Hematopoietic multipotent progenitor cell treated with erythropoietin and hydrocortisone succinate and interleukin-3 and kit ligand, for 15 days (in vitro differentiated cells): ENCODE measurements around the gene MIF4GD.
"Not testable (repeated sequence)": the region's sequence is repeated elsewhere in the genome, so short reads cannot be mapped to it uniquely, and the experiment has no call there.

Experiments
- DNase-seq: peaks from one replicate; pipeline ENCODE4 v3.0.0-alpha.2; 2015; ENCODE audit warnings: low spot score

The MIF4GD gene

DNA sequence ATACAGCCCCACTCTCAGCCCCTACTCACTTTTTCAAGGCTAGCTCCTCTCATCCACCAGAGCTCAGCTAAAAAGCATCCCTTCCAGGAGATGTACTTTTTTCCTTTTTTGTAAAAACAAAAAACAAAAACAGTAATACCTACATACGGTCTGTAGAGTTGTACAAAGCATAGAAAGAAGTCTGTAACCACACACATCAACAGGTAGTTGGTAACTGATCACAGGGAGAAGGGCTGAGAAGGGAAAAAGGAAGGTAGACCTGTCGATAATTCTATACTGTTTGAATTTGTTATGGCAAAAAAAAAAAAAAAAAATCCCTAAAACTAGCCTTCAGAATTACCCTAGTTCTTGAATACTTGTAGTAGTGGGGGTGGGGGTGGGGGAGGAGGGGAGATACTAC, 17.3 kb upstream of the MIF4GD start:
- DNase-seq = no peak

DNA sequence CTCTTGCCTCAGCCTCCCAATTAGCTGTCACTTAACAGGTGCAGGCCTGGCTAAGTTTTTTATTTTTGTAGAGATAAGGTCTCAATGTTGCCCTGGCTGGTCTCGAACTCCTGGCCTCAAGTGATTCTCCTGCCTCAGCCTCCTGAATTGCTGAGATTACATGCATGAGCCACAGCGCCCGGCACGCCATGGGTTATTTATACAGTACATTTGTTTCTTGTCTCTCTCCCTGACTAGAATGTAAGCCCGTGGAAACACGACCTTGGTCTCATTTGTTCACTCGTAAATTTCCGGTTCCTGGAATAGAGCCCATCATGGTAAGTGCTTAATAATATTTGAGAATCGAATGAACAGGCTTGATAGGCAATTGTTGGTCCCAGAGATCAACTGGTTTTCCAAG, 16.2 kb upstream of the MIF4GD start:
- DNase-seq = no peak

DNA sequence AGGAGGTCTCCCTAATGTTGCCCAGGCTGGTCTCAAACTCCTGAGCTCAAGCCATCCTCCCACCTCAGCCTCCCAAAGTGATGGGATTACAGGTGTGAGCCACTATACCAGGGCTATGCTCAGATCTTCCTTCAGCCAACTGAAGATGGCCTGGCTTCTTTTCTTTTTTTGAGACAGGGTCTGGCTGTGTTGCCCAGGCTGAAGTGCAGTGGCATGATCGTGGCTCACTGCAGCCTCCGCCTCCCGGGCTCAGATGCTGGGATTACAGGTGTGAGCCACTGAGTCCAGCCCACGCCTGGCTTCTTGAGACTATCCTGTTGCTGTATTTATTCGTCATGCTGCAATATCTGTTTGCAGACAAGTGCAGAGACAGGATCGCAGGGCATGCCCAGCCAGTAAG, 14.1 kb upstream of the MIF4GD start:
- DNase-seq = no peak

DNA sequence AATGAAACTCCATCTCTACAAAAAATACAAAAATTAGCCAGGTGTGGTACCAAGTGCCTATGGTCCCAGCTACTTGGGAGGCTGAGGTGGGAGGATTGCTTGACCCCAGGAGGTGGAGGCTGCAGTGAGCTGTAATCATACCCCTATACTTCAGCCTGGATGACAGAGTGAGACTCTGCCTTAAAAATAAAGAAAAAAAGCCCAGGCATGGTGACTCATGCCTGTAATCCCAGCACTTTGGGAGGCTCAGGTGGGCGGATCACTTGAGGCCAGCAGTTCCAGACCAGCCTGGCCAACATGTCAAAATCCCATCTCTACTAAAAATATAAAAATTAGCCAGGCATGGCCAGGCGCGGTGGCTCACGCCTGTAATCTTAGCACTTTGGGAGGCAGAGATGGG, 9.2 kb upstream of the MIF4GD start:
- not testable (repeated sequence) for DNase-seq

DNA sequence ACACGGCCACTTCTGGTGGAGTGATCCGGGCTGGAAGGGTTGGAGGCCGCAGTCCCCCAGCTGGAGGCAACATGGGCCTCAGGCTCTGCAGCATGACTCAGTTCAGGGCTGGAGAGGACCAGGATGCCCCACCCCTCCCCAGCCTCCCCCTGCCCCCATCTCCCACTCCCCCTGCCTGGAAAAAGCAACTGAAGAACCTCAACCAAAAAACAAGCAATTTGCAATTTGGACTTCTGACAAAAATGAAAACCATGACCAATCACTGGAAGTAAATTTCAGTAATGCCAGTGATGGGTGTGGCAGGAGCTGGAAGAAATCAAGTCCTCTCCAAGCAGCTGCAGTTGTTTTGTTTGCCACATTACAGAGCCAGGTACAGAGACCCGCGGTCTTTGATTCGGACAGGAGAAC, 6.6 kb upstream of the MIF4GD start:
- no peak for DNase-seq

DNA sequence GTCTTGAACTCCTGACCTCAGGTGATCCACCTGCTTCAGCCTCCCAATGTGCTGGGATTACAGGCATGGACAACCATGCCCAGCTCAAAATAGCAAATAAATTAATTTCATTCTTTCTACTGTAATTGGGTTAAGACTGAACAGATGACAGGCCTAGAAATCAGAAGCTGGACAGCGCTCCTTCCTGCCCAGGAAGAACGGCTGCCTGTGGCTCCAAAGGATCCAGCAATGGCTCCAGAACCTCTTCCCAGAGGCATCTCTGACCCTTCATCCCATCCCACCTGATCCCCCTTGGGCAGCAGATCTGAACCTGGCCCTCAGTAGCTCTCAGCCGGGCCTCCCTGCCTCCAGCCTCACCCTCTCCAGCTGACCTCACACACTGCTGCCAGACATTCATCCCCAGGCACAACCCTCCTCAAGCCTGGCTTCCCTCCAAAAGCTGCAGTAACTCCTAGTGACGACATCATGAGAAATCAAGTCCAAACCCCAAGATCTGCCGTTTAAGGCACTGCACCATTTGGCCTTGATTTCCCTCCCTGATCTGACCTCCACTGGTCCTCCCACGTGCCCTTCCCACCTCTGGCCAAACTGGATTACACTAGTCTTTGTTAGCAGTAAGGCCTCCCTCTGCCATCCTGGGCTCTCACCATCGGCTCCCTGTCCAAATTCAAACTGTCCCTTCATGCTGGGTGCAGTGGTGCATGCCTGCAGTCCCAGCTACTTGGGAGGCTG, 3.1 kb upstream of the MIF4GD start:
- no peak for DNase-seq

DNA sequence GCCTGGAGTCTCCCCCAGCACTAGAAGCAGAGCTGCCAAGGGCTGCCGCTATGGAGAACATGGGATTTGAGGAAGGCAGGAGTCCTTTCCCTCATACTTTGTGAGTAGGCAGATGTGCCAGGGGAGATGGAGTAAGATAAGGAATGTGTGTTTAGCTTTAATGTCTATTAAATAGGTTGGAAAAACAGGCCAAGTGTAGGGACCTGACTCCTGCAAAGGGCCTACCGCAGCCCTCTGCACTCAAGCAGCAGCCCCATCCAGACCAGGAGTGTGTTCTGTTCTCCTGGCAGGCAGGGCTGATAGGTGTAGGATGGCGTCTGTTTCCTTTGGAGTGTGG, 1.8 kb upstream of the MIF4GD start:
- DNase-seq = no peak

DNA sequence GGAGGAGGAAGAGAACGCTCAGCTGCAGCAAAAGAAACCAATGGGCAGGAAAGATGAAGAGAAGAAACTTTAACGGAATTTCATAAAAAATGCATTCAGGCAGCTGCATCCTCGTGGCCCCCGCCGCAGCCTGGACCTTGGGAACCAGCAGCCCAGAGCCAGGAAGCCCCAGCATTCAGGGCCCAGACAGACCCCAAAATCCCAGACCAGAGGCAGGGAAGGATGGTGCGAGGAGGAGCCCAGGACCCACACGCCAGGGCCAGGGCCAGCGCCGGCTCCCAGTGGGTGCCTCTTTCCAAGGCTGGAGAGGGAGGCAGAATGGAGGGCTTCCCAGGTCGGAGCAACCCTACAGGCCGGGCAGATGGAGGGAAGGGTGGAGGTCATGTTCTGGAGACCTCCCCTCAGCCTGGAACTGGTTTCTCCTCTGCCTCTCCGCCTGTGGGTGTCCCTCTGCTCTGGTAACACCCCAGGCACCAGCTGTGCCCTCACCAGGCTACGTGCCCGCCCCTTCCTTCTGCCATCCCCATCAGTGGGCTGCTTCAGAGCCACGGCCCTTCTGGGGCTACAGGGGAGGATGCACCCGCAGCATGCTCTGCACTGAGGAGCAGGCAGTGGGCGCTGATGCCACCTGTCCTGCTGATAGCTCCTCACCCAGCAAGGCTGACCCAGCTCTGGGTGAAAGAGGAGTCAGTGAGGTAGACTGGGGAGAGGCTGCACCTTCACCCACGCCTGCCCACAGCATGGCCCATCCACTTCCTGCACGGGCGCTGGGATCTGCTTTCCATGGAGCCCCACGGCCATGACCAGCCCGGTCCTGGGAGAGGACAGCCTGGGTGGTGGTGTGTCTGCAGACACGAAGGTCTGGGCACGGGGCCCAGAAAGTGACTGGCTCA, 1.2 kb upstream of the MIF4GD start:
- no peak for DNase-seq

DNA sequence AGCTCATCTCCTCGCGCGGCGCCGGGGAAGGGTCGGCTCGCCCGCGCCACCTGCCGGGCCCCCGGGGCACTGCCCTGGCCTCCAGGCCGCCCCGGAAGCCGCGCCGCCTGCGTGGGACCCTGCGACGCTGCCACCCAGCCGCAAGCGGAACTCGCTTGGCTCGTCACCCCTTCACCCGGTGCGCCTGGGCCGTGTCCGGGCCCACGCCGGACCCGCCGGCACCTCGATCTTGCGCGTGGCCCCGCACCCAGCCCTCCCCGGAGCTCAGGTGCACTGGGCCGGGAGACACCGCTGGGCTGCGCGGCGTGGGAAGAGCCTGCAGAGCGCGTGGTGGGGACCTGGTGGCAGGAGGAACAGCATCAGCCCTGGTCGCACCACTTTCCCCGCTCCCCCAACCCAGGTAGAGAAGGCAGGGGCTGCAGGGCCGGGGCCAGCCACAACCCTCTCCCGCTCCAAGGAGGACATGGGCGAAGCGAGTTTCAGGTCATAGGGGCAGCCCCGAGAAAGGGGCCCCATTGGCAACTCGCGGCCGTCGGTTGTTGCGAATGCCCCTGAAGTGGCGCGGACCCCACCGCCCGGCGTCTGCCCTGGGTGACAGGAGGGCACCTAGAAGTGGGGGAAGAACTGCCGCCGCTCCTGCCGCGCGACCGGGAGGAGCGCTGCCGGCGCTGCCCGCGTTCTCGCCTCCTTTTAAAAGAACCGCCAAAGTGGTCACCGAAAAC, 363 bp upstream of the MIF4GD start:
- DNase-seq = peak; percentile 84

DNA sequence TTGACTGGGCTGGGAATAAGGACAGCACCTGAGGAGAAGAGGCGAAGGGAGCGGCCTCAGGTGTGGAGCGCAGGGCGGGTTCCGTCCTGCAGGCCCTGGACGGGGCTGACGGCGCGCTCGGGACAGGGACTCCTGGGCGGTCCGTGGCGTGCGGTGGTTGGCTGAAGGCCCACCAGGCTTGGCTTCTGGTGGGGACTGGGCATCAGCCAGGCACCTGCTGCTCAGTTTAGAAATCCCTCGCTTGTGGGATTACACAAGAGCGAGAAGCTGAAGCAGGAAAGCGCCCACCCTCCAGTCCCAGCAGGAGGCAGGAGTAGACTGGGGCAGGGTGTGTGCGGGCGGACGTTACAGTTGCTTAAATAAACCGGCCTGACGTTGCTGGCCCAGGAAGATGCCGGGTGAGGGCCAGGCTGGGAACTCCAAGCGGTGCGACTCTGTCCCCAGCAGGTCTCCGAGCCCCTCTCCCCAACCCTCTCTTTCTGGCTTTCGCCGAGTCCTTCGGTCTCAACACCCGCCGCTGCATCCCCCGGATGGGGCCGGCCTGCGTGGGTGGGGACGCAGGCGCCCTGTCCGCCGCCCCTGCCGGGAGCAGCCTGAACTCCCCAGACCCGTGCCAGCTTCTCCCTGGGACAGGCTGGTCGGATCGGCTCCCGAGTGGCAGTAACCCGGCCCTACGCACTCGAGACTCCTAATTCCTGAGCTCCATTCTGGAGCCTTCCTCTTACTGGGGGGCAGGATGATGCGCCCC, 639 bp downstream of the MIF4GD start:
- peak; percentile 42 for DNase-seq

DNA sequence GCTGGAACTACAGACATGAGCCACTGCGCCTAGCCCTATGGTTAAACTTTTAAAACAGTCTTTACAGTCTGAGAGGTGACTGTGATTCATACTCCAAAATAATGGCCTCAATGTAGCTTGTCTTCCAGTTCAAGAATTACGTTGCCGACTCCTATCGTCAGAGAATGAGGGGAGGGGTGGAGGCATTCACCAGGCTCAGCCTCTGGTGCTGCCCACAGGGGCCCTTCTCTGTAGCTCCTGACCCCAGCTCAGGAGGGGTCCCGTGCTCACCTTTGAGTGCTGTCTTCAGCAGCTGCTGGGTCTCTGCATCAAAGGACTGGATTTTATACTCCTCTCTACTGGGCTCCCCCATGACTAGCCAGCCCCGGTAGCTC, 1.2 kb downstream of the MIF4GD start:
- no peak for DNase-seq

DNA sequence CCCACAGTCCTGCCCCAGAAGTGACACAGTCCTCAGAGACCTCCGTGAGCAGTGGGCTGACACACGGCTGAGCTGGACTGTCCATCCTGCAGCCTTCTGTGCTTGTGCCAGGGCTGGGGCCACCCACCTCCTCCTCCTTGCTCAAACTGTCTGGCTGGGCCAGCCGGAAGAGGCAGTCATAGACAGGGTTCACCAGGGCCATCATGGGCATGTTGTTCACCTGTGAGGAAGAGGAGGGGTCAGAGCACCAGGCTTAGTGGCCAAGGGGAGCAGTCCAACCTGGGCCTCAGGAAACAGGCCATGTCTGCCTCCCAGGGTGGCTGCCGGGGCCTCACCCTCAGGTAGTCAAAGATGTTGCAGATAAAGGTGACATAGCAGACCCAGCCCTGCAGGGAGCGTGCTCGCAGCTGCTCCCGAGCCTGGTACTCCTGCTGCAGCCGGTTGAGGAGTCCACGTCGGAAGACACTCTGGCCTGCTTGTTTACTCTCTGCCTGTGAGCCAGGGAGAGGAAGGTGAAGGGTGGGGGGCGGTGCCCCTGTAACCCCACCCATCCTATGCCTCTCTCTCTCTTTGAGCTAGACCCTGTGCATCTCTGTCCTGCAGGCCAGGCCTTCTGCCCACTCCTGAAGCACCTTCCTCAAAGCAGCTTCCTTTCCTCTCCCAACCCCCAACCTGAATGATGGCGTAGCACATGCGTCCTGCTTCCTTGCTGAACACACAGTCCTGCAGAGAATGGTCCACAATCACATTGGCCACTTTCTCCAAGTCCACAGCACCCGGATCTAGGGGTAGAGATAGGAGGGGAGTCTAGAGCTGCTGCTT, 3.4 kb downstream of the MIF4GD start:
- no peak for DNase-seq

DNA sequence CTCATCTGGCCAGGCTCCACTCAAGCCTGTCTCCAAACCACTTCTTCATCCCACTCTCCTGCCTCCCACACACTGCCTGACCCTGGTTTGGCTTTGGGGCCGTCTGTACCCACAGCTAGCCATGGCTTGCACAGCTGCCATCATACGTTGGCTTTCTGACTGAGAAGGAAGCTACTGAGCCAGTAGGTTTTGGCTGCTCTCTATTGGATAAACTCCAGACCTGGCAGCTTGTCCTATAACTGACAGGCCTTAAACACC, 3.9 kb downstream of the MIF4GD start:
- no peak for DNase-seq

DNA sequence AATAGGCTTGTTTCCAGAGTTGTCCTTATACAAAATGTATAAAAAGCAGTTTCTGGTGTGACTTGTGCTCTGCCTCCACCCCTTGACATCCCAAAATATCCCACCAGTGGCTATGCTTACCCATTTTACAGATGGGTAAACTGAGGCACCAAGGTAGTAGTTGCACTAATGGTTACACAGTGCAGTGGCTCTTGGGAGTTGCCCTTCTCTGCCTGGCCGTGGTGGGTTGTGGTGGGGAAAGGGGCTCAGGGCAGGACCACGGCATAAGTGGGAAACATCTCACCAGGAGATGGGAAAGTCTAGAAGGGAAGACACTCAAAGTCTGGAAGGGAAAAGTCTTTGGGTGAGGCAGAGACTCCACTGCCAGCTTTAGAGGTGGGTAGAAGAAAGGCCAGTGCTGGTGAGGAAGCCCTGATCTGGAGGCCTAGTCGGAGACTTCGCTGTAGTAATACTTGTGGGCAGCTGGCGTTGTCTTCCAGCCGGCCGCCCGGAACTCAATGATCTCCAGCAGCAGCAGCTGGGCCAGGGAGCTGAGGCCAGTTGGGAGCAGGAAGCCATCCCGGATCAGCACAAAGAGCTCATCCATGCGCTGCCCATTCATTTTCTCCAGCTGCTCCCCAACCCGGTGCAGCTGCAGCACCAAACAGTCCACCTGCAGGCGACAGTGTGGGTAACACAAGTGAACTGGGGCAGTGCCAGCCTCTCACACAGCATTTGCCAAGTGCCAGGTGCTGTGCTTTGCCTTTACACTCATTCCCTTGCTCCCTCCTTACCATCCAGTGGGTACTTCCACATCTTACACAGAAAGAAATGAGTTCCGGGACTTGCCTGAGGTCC, 4.5 kb downstream of the MIF4GD start:
- DNase-seq = no peak

DNA sequence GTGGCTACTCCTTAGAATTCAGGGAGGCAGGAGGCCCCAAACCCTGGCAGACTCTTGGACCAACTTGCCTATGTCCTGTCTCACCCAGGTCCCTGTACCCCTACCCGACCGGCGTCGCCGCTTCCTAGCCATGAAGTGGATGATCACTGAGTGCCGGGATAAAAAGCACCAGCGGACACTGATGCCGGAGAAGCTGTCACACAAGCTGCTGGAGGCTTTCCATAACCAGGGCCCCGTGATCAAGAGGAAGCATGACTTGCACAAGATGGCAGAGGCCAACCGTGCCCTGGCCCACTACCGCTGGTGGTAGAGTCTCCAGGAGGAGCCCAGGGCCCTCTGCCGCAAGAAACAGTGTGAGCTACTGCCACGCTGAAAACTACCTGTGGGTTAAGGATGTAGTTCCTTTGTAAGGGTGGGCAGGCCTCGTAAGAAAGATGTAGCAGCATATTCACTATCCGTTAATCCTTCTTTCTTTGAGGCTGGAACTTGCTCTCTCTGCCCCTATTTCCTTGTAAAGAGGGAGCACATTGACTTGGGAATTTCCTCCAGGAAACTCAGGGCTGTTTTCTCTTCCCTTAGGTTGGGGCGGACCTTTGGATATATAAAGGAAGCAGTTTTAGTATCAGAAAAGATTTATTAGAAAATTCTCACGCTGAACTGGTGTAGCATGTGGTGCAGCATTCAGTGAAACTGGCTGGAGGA, 5.3 kb downstream of the MIF4GD start:
- DNase-seq = no peak

DNA sequence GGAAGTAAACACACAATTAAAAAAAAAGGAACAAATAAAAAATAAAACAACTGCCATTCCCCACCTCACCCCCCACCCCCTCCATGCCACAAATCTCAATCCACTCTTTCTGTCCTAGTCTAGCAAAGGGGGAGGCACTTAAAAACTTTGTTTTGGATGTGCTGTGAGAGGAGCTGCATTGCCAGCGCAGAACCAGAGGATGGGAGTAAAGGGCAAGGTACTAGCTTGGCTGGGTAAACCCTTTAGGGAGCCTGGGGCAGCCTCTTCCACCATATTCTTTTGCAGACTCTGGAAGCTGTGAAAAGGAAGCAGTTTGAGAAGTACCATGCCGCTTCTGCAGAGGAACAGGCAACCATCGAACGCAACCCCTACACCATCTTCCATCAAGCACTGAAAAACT, 8.0 kb downstream of the MIF4GD start:
- no peak for DNase-seq

DNA sequence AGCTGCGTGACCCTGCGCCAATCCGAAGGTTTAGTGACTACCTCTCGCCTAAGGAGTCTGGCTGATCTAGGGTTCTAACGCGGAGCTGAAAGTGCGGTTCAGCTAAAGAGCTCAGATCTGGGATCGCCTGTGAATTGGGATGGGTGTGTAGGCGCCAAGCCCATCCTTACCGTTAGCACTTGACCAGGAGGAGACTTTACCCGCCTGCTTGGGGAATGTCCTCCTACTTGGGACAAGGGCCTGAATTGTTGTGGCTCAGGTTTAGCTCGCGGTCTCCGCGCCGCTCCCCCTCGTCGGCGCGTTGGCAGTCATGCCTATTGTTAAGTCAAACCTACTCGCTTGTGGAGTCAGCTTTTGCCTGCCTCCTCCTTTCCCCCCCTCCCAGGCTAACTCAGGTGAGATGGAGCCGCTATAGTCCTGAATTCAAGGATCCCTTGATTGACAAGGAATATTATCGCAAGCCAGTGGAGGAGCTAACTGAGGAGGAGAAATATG, 8.9 kb downstream of the MIF4GD start:
- no peak for DNase-seq

DNA sequence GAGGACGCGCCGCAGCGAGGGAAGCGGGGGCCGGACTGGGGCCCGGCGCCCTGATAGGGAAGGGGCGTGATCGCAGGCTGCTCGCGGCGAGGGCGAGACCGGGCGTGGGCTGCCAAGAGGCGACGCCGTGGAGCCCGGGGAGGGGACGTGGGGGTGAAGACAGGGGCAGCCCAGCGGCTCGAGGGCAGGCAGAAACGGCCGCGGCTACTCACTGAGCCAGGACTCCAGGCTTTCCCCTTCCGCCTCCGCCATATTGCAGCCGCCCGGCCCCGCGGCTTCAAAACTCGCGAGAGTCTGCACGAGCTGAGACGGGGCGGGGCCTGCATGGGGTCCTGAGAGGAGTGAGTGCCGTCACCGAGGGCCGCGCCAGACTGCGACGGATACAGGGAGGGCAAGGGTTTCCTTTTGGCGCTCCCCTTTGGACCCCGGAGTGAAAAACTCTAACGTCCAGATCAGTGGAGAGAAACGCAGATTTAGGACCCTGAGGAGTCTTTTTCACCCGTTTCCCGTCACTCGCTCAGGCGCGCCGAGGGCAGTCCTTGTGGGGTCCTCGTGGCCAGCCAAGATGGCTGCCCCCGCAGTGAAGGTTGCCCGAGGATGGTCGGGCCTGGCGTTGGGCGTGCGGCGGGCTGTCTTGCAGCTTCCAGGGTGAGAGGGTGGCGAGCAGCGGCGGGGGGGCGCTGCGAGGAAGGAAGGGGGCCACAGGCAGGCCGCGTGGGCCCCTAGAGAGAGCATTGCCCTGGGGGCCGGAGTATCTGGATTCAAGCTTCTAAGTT, 9.5 kb downstream of the MIF4GD start, which contains the start of the genes GGA3 and MRPS7:
Gene GGA3, minus strand, starts transcription at position 271 of the 776 bp plus-strand sequence. Its CDS starts 19 bp downstream, at position 252.
Gene MRPS7, plus strand, starts transcription at position 544 of the 776 bp plus-strand sequence. Its CDS starts 22 bp downstream, at position 566.
- peak; percentile 98 for DNase-seq
